OCI-LY7 (cell line): ENCODE data around the gene DNAJB5.

ENCODE experiments used
- EZH2phosphoT487 ChIP-seq: fragments of 200-600 bp; sonication (generic); IDR thresholded peaks from 2 replicates; pipeline ENCODE4 v1.6.1; 2018; ENCODE audit warnings: low read depth, borderline replicate concordance, mild to moderate bottlenecking, mixed run types, antibody characterized with exemption, low read length, moderate library complexity, mixed read lengths
- TF ChIP-seq, protein P1 (sequence below): fragments of 200-600 bp; sonication (generic); conservative IDR thresholded peaks from 2 replicates; pipeline ENCODE4 v1.5.1; 2014; ENCODE audit warnings: mild to moderate bottlenecking, antibody characterized with exemption, low read length, moderate library complexity, mixed read lengths

DNA sequence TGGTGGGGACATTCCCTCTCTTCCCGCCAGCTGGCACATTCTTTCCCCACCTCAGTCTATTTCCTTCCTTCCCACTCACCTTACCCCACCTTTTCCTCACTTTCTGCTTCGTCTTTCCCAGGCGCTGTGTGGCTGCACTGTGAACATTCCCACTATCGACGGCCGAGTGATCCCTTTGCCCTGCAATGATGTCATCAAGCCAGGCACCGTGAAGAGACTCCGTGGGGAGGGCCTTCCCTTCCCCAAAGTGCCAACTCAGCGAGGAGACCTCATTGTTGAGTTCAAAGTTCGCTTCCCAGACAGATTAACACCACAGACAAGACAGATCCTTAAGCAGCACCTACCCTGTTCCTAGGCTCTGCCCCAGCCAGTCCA, 7.3 kb downstream of the DNAJB5 start:
- TF ChIP-seq, protein P1, sequence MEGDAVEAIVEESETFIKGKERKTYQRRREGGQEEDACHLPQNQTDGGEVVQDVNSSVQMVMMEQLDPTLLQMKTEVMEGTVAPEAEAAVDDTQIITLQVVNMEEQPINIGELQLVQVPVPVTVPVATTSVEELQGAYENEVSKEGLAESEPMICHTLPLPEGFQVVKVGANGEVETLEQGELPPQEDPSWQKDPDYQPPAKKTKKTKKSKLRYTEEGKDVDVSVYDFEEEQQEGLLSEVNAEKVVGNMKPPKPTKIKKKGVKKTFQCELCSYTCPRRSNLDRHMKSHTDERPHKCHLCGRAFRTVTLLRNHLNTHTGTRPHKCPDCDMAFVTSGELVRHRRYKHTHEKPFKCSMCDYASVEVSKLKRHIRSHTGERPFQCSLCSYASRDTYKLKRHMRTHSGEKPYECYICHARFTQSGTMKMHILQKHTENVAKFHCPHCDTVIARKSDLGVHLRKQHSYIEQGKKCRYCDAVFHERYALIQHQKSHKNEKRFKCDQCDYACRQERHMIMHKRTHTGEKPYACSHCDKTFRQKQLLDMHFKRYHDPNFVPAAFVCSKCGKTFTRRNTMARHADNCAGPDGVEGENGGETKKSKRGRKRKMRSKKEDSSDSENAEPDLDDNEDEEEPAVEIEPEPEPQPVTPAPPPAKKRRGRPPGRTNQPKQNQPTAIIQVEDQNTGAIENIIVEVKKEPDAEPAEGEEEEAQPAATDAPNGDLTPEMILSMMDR, result no peak
- TF ChIP-seq EZH2phosphoT487, result no peak
